Endothelial cell of umbilical vein (primary cell): ENCODE data around the gene ANXA2. TPM values are rescaled to one million over a fixed set of nuclear protein-coding genes. Genes with fewer than 3 reads are reported as not detected.
"Not testable (repeated sequence)": the region's sequence is repeated elsewhere in the genome, so short reads cannot be mapped to it uniquely, and the experiment has no call there.

Source experiments
- BruUV-seq: library from RNA; stranded (reverse); fragments of 400-500 nt; replicated peaks from 2 replicates; lab custom pipeline; 2021; lab: Mats Ljungman, UMichigan
- CTCF ChIA-PET: fragments of 300-600, 350-600 bp; sonication (Branson Sonifier 250); formaldehyde crosslinking; loops from one replicate; lab custom pipeline; 2021; ENCODE audit warnings: antibody characterized with exemption, inconsistent platforms; lab: Charles Lee
- POLR2A ChIA-PET: fragments of 300-600, 350-600 bp; sonication (Branson Sonifier 250); formaldehyde crosslinking; loops from one replicate; lab custom pipeline; 2021; ENCODE audit warnings: antibody characterized with exemption, inconsistent platforms; lab: Charles Lee
- DNase-seq: peaks from one replicate; pipeline ENCODE4 v3.0.0-alpha.2; 2011; ENCODE audit warnings: low read depth, low spot score
- FAIRE-seq: peaks from 2 replicates; lab custom pipeline; 2011; peaks lifted over from hg19 to GRCh38; lab: Jason Lieb, UNC
- H2AFZ ChIP-seq: 2 replicates; pipeline ENCODE4 v1.6.0; 2012; ENCODE audit warnings: low read depth, low read length, control low read depth, inconsistent platforms
- H3K27ac ChIP-seq: 2 replicates; pipeline ENCODE4 v1.5.1; 2011; ENCODE audit warnings: low read depth, mild to moderate bottlenecking, control low read depth, low read length, moderate library complexity; ENCODE audit not compliant: insufficient read depth
- H3K27me3 ChIP-seq, 2 experiments: 2 replicates each; pipeline versions ENCODE4 v1.6.0 to v1.6.1; 2011; ENCODE audit warnings: low read length in 2 of 2, mixed read lengths in 1 of 2; ENCODE audit not compliant: control insufficient read depth in 2 of 2, insufficient read depth in 2 of 2
- H3K36me3 ChIP-seq, 2 experiments: 2 replicates in 1 of 2; 3 replicates in 1 of 2; pipeline ENCODE4 v1.5.1; 2011; ENCODE audit warnings: low read length in 2 of 2, mild to moderate bottlenecking in 1 of 2, moderate library complexity in 1 of 2; ENCODE audit not compliant: control insufficient read depth in 2 of 2, insufficient read depth in 2 of 2; ENCODE audit errors: extremely low read depth in 1 of 2
- H3K4me1 ChIP-seq: 3 replicates; pipeline ENCODE4 v1.5.1; 2011; ENCODE audit warnings: mild to moderate bottlenecking, low read length; ENCODE audit not compliant: control insufficient read depth, insufficient read depth; ENCODE audit errors: extremely low read depth
- H3K4me2 ChIP-seq: 2 replicates; pipeline ENCODE4 v1.6.1; 2011; ENCODE audit warnings: low read length, control low read depth, mixed read lengths; ENCODE audit not compliant: insufficient read depth
- H3K4me3 ChIP-seq, 3 experiments: fragments of 200-600 bp in 1 of 3; sonication (generic), shearing (Covaris generic) in 1 of 3; replicated peaks in 1 of 3; 2 replicates each; pipeline ENCODE4 v1.5.1; 2011 to 2016; ENCODE audit warnings: control low read depth in 3 of 3, low read length in 3 of 3, mild to moderate bottlenecking in 2 of 3, inconsistent platforms in 1 of 3, low read depth in 1 of 3, moderate library complexity in 1 of 3; ENCODE audit not compliant: insufficient read depth in 1 of 3
- H3K79me2 ChIP-seq: 2 replicates; pipeline ENCODE4 v1.6.0; 2012; ENCODE audit warnings: low read length, inconsistent platforms; ENCODE audit not compliant: control insufficient read depth, insufficient read depth
- H3K9ac ChIP-seq: replicated peaks from 2 replicates; pipeline ENCODE3; 2011; ENCODE audit warnings: low read length, control low read depth; ENCODE audit not compliant: insufficient read depth; ENCODE audit errors: extremely low read depth
- H3K9me1 ChIP-seq: replicated peaks from 3 replicates; pipeline ENCODE4 v1.6.0; 2011; ENCODE audit warnings: mild to moderate bottlenecking, low read length; ENCODE audit not compliant: control insufficient read depth, insufficient read depth; ENCODE audit errors: extremely low read depth
- H3K9me3 ChIP-seq: replicated peaks from 2 replicates; pipeline ENCODE4 v1.5.1; 2012; ENCODE audit warnings: low read length, inconsistent platforms; ENCODE audit not compliant: control insufficient read depth, insufficient read depth
- H4K20me1 ChIP-seq: replicated peaks from 2 replicates; pipeline ENCODE3; 2011; ENCODE audit warnings: mild to moderate bottlenecking, low read length; ENCODE audit not compliant: control insufficient read depth, insufficient read depth; ENCODE audit errors: extremely low read depth
- CTCF ChIP-seq, 2 donors: IDR thresholded peaks; 1 replicate in 1 of 2; 2 replicates in 1 of 2; pipeline ENCODE4 v1.5.1; 2011; ENCODE audit warnings: low read length in 2 of 2, mild to moderate bottlenecking in 2 of 2, moderate library complexity in 2 of 2, control low read depth in 1 of 2, inconsistent platforms in 1 of 2, low read depth in 1 of 2; ENCODE audit not compliant: insufficient read depth in 1 of 2; ENCODE audit errors: extremely low read depth in 1 of 2
- EZH2 ChIP-seq: IDR thresholded peaks from 2 replicates; pipeline ENCODE4 v1.6.1; 2012; ENCODE audit warnings: borderline replicate concordance, low read depth, mild to moderate bottlenecking, moderate library complexity, low read length, inconsistent platforms; ENCODE audit not compliant: severe bottlenecking
- FOS ChIP-seq: IDR thresholded peaks from 2 replicates; pipeline ENCODE4 v1.6.1; 2011; ENCODE audit warnings: mild to moderate bottlenecking, low read length, moderate library complexity, borderline replicate concordance; ENCODE audit not compliant: insufficient read depth
- GATA2 ChIP-seq: IDR thresholded peaks from 2 replicates; pipeline ENCODE4 v1.7.0; 2011; ENCODE audit warnings: low read depth, mild to moderate bottlenecking, moderate library complexity, mixed read lengths, low read length; ENCODE audit not compliant: insufficient read length, insufficient read depth
- JUN ChIP-seq: IDR thresholded peaks from 2 replicates; pipeline ENCODE4 v1.6.1; 2011; ENCODE audit warnings: borderline replicate concordance, low read depth; ENCODE audit not compliant: insufficient read length, insufficient read depth
- MAX ChIP-seq: IDR thresholded peaks from 2 replicates; pipeline ENCODE4 v1.6.1; 2011; ENCODE audit not compliant: insufficient read depth, insufficient read length
- MYC ChIP-seq: IDR thresholded peaks from one replicate; pipeline ENCODE4 v1.6.1; 2011; ENCODE audit warnings: mild to moderate bottlenecking, low read depth, low read length
- POLR2A ChIP-seq: IDR thresholded peaks from 2 replicates; pipeline ENCODE4 v1.6.1; 2012; ENCODE audit warnings: low read depth, mild to moderate bottlenecking, control low read depth, low read length
- POLR2AphosphoS5 ChIP-seq: IDR thresholded peaks from 2 replicates; pipeline ENCODE4 v1.6.1; 2012; ENCODE audit warnings: low read depth, mild to moderate bottlenecking, control low read depth, low read length, moderate library complexity; ENCODE audit not compliant: insufficient read depth
- dilution Hi-C: fragments of 300-500 bp; cut with MboI; formaldehyde crosslinking; loops from one replicate; pipeline ENCODE4 v1.15.0; 2019; ENCODE audit warnings: low sequenced_read_pairs; ENCODE audit not compliant: extremely low pct_ligation_motif_present
- intact Hi-C: fragments of 100-400 bp; cut with micrococcal nuclease; formaldehyde crosslinking; loops from one replicate; pipeline ENCODE4 v1.10.0; 2022
- polyA plus RNA-seq, 4 experiments: library from polyadenylated mRNA; depleted of rRNA in 3 of 4; stranded (reverse) in 3 of 4; unstranded in 1 of 4; fragments of >200 nt; gene quantifications; 2 replicates each; pipeline versions ENCODE4 v1.2.1 to v1.2.3, GENCODE V29; 2011 to 2012; ENCODE audit warnings: missing spikeins in 1 of 4
- total RNA-seq: library from RNA; stranded (reverse); gene quantifications from 2 replicates; pipeline ENCODE4 v1.2.3, GENCODE V29; 2021

The ANXA2 gene
- total and polyA plus RNA-seq, 2 donors (not counting 3 experiments of a cell fraction or from before 2014, with no cell fraction given) = 2,725 to 3,299 TPM

DNA sequence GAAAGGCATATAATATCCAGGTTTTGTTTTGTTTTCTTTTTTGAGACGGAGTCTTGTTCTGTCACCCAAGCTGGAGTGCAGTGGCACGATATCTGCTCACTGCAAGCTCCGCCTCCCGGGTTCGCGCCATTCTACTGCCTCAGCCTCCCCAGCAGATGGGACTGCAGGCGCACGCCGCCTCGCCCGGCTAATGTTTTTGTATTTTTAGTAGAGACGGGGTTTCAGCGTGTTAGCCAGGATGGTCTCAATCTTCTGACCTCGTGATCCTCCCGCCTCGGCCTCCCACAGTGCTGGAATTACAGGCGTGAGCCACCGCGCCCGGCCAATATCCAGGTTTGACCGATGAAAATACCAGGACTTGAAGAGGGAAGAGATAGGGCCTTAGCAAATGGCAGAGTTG lies 15.0 kb upstream of the ANXA2 start:
- H3K27ac ChIP-seq, H4K20me1 ChIP-seq, H3K4me3 ChIP-seq, BruUV-seq, POLR2A ChIA-PET, H3K27me3 ChIP-seq, dilution Hi-C loops, H3K4me2 ChIP-seq, H3K36me3 ChIP-seq, H3K9me1 ChIP-seq, H3K9me3 ChIP-seq, DNase-seq, FAIRE-seq, intact Hi-C loops, H2AFZ ChIP-seq, H3K79me2 ChIP-seq, H3K9ac ChIP-seq: not testable (repeated sequence)
- peaks cover 15% of the 10 kb centered on the region for H3K4me1 ChIP-seq
- CTCF ChIA-PET = interaction anchor here (0.8 to 1.3 kb wide), 3 partner anchors 9 to 13 kb away, joined by 4 read pairs; no protein-coding TSS in a partner anchor

DNA sequence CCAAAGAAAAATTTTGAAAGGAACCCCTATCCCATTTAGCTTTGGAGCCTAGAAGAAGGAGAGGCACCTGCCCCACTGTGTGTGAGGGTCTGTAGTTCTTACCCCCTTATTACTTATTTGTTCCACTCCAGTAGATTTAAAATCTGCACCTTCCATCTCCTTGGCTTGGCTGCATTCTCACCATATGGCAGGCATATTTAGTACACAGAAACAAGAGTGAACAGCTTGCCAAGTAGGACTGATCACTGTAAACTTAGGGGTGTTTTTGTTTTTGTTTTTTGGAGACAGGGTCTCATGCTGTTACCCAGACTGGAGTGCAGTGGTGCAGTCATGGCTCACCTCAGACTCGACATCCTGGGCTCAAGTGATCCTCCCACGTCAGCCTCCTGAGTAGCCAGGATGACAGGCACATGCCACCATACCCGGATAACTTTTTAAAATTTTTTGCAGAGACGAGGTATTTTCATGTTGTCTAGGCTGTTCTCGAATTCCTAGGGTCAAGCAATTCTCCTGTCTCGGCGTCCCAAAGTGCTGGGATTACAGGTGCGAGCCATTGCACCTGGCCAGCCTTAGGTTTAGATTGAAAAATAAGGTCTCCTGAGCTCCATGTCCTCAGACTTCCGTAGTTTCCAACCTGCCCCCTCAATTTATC lies 14.1 kb upstream of the ANXA2 start:
- no peak for FAIRE-seq
- ChIA-PET POLR2A (interaction anchor here (1.0 kb wide), 1 partner anchor 9 kb away, joined by 5 read pairs; no protein-coding TSS in a partner anchor), CTCF (interaction anchor here (1.0 kb wide), 1 partner anchor 10 kb away, joined by 4 read pairs; no protein-coding TSS in a partner anchor)

More for the DNA sequence above, 14.1 kb upstream of the ANXA2 start:
- Histone ChIP-seq H4K20me1 (no peaks in the 10 kb centered on the region), H3K4me2 (no peak overlapping the region), H3K4me3 (no peak overlapping the region), H3K27ac (no peak overlapping the region), H3K27me3 (no peaks in the 10 kb centered on the region), H3K9me1 (no peaks in the 10 kb centered on the region), H3K36me3 (no peaks in the 10 kb centered on the region), H3K4me1 (peaks cover 23% of the 10 kb centered on the region), H3K79me2 (no peaks in the 10 kb centered on the region), H3K9ac (no peak overlapping the region), H2AFZ (no peak overlapping the region), H3K9me3 (no peaks in the 10 kb centered on the region)
- intact Hi-C loops (no loop called here), dilution Hi-C loops (no loop called here)
- BruUV-seq = no TSS peak
- no peak for DNase-seq
- TF ChIP-seq POLR2A (no peak), FOS (no peak), CTCF (IDR thresholded peaks at IDR 0.05; ENCODE audit: extremely low read depth in 1 of 2, insufficient read depth in 1 of 2, low read depth in 1 of 2, low read length in 2 of 2) (no peak), JUN (no peak), POLR2AphosphoS5 (no peak), GATA2 (no peak), MYC (no peak), MAX (no peak), EZH2 (no peak)
